CD4-positive, CD25-positive, alpha-beta regulatory T cell (primary cell): Measurements from ENCODE around the gene SS18L1. TPM values are rescaled to one million over a fixed set of nuclear protein-coding genes. Genes with fewer than 3 reads are reported as not detected.

Source experiments
- ATAC-seq, 2 donors: fragments of 150-1000 bp; cut with Tn5 transposase; one replicate each; pipeline ENCODE4 v1.10.0; 2021; ENCODE audit warnings: low read depth in 2 of 2, moderate number of reproducible peaks in 2 of 2, moderate library complexity in 1 of 2
- DNase-seq, 3 donors: peaks; one replicate each; pipeline versions ENCODE4 v3.0.0 to v3.0.0-alpha.2; 2012 to 2022; ENCODE audit warnings: mixed read lengths in 1 of 3
- H3K27ac ChIP-seq: one replicate; pipeline ENCODE4 v1.7.0; 2013; ENCODE audit warnings: mild to moderate bottlenecking, low read length; ENCODE audit not compliant: insufficient read depth, poor library complexity, severe bottlenecking
- H3K27me3 ChIP-seq: one replicate; pipeline ENCODE4 v1.7.0; 2013; ENCODE audit warnings: low read length; ENCODE audit not compliant: control insufficient read depth, insufficient read depth
- H3K36me3 ChIP-seq: one replicate; pipeline ENCODE4 v1.7.0; 2013; ENCODE audit warnings: mild to moderate bottlenecking, low read length, moderate library complexity; ENCODE audit not compliant: control insufficient read depth, insufficient read depth
- H3K4me1 ChIP-seq: 2 replicates; pipeline ENCODE4 v1.7.0; 2013; ENCODE audit warnings: mild to moderate bottlenecking, low read length; ENCODE audit not compliant: insufficient read depth, control insufficient read depth, poor library complexity, severe bottlenecking
- H3K4me3 ChIP-seq: one replicate; pipeline ENCODE4 v1.7.0; 2013; ENCODE audit warnings: low read depth, mild to moderate bottlenecking, low read length, moderate library complexity
- H3K9me3 ChIP-seq, 2 experiments: 1 replicate in 1 of 2; 2 replicates in 1 of 2; pipeline ENCODE4 v1.7.0; 2013; ENCODE audit warnings: low read length in 2 of 2, mild to moderate bottlenecking in 1 of 2, moderate library complexity in 1 of 2; ENCODE audit not compliant: control insufficient read depth in 2 of 2
- H3K27ac Mint-ChIP-seq, 3 donors: one replicate each; pipeline ENCODE4 v1.8.0; 2020 to 2022; ENCODE audit warnings: mild to moderate bottlenecking in 3 of 3, mixed read lengths in 3 of 3, moderate library complexity in 2 of 3
- H3K27me3 Mint-ChIP-seq: one replicate; pipeline ENCODE4 v1.8.0; 2022; ENCODE audit warnings: mild to moderate bottlenecking, mixed read lengths
- H3K36me3 Mint-ChIP-seq: one replicate; pipeline ENCODE4 v1.8.0; 2020; ENCODE audit warnings: mixed read lengths
- H3K4me1 Mint-ChIP-seq, 4 donors: one replicate each; pipeline ENCODE4 v1.8.0; 2020 to 2022; ENCODE audit warnings: mixed read lengths in 4 of 4, mild to moderate bottlenecking in 1 of 4
- H3K4me3 Mint-ChIP-seq, 4 donors: one replicate each; pipeline ENCODE4 v1.8.0; 2020 to 2022; ENCODE audit warnings: mild to moderate bottlenecking in 4 of 4, mixed read lengths in 4 of 4, moderate library complexity in 3 of 4
- H3K9me3 Mint-ChIP-seq, 7 donors: one replicate each; pipeline ENCODE4 v1.8.0; 2020 to 2022; ENCODE audit warnings: mixed read lengths in 7 of 7, mild to moderate bottlenecking in 3 of 7, moderate library complexity in 2 of 7
- polyA plus RNA-seq, 4 donors: library from polyadenylated mRNA; unstranded; fragments of 300-500 nt; fragmentation: Illumina TruSeq; gene quantifications; one replicate each; pipeline ENCODE4 v1.2.3, GENCODE V29; 2021
- total RNA-seq: library from RNA; stranded (reverse); gene quantifications from one replicate; pipeline ENCODE4 v1.2.3, GENCODE V29; 2022

SS18L1 gene
- total and polyA plus RNA-seq, 5 donors from 2014 or later = 0.39 to 21.0 (median 0.81) TPM

GRCh38 chr20:62141043-62141396 is 2.5 kb upstream of the SS18L1 start:
- Mint-ChIP-seq H3K4me1 (peaks cover 5 to 64% (median 48%) of the 10 kb centered on the region in 4 donors), H3K9me3 (no peaks in the 10 kb centered on the region), H3K4me3 (peak overlapping the region; percentile 83 to 98 (median 94)), H3K36me3 (peaks cover 29% of the 10 kb centered on the region), H3K27me3 (peaks cover 5% of the 10 kb centered on the region), H3K27ac (peak overlapping the region; percentile 60 to 96 (median 94))
- H3K27me3 ChIP-seq = no peaks in the 10 kb centered on the region
- H3K4me1 ChIP-seq = peaks cover 38% of the 10 kb centered on the region
- peaks cover 48% of the 10 kb centered on the region for H3K36me3 ChIP-seq
- peak overlapping the region; percentile 78 for H3K27ac ChIP-seq
- ATAC-seq (no peak), DNase-seq (no peak)
- peak overlapping the region; percentile 89 for H3K4me3 ChIP-seq
- no peaks in the 10 kb centered on the region for H3K9me3 ChIP-seq

GRCh38 chr20:62141397-62142251 is 1.9 kb upstream of the SS18L1 start:
- H3K4me3 Mint-ChIP-seq = peak overlapping the region; percentile 83 to 98 (median 94)
- Histone ChIP-seq H3K27me3 (no peaks in the 10 kb centered on the region), H3K9me3 (no peaks in the 10 kb centered on the region), H3K27ac (peak overlapping the region; percentile 78), H3K36me3 (peaks cover 42% of the 10 kb centered on the region), H3K4me3 (peak overlapping the region; percentile 89), H3K4me1 (peaks cover 38% of the 10 kb centered on the region)
- peak overlapping the region; percentile 88 to 96 (median 94) for H3K27ac Mint-ChIP-seq
- H3K9me3 Mint-ChIP-seq = no peaks in the 10 kb centered on the region
- H3K27me3 Mint-ChIP-seq = peaks cover 5% of the 10 kb centered on the region
- DNase-seq (peak in 2 of 3 donors; percentile 21 to 46), ATAC-seq (no peak)
- H3K4me1 Mint-ChIP-seq = peaks cover 4 to 65% (median 48%) of the 10 kb centered on the region in 4 donors
- H3K36me3 Mint-ChIP-seq = peaks cover 27% of the 10 kb centered on the region

- H3K27me3 Mint-ChIP-seq = peaks cover 5% of the 10 kb centered on the region
- Histone ChIP-seq H3K4me1 (peaks cover 38% of the 10 kb centered on the region), H3K36me3 (peaks cover 34% of the 10 kb centered on the region), H3K27me3 (no peaks in the 10 kb centered on the region), H3K4me3 (peak overlapping the region; percentile 89), H3K27ac (peak overlapping the region; percentile 78), H3K9me3 (no peaks in the 10 kb centered on the region)
- H3K9me3 Mint-ChIP-seq = no peaks in the 10 kb centered on the region
- ATAC-seq (peak; percentile 19 to 21), DNase-seq (peak in 1 of 3 donors; percentile 24)
- peak overlapping the region; percentile 88 to 96 (median 94) for H3K27ac Mint-ChIP-seq
- H3K4me1 Mint-ChIP-seq = peaks cover 0 to 67% (median 44%) of the 10 kb centered on the region in 4 donors
- peaks cover 19% of the 10 kb centered on the region for H3K36me3 Mint-ChIP-seq
- H3K4me3 Mint-ChIP-seq = peak overlapping the region; percentile 83 to 98 (median 94)
These were observed 1.1 kb upstream of the SS18L1 start for GRCh38 chr20:62142252-62143080.

GRCh38 chr20:62143957-62144825 is 622 bp downstream of the SS18L1 start:
- H3K36me3 ChIP-seq = peaks cover 17% of the 10 kb centered on the region
- Mint-ChIP-seq H3K27me3 (peaks cover 5% of the 10 kb centered on the region), H3K36me3 (peaks cover 7% of the 10 kb centered on the region), H3K27ac (peak overlapping the region; percentile 52 to 74 (median 59)), H3K9me3 (no peaks in the 10 kb centered on the region), H3K4me3 (peak overlapping the region; percentile 87 to 95 (median 92)), H3K4me1 (peaks cover 0 to 60% (median 38%) of the 10 kb centered on the region in 4 donors)
- H3K27me3 ChIP-seq = no peaks in the 10 kb centered on the region
- H3K4me3 ChIP-seq = peak overlapping the region; percentile 84
- H3K4me1 ChIP-seq = peaks cover 38% of the 10 kb centered on the region
- H3K9me3 ChIP-seq = no peaks in the 10 kb centered on the region
- ATAC-seq (no peak), DNase-seq (peak; percentile 22 to 66 (median 33))
- H3K27ac ChIP-seq = peak overlapping the region; percentile 78

GRCh38 chr20:62145688-62146018 is 2.1 kb downstream of the SS18L1 start:
- Mint-ChIP-seq H3K27me3 (peaks cover 5% of the 10 kb centered on the region), H3K4me1 (peaks cover 0 to 52% (median 35%) of the 10 kb centered on the region in 4 donors), H3K36me3 (no peaks in the 10 kb centered on the region), H3K4me3 (peak overlapping the region; percentile 87 to 95 (median 92)), H3K9me3 (no peaks in the 10 kb centered on the region), H3K27ac (no peak overlapping the region)
- H3K27ac ChIP-seq = no peak overlapping the region
- peaks cover 31% of the 10 kb centered on the region for H3K4me1 ChIP-seq
- peaks cover 2% of the 10 kb centered on the region for H3K36me3 ChIP-seq
- no peaks in the 10 kb centered on the region for H3K9me3 ChIP-seq
- no peaks in the 10 kb centered on the region for H3K27me3 ChIP-seq
- DNase-seq = no peak
- H3K4me3 ChIP-seq = no peak overlapping the region
- no peak for ATAC-seq

- Histone ChIP-seq H3K27ac (no peak overlapping the region), H3K27me3 (no peaks in the 10 kb centered on the region), H3K36me3 (no peaks in the 10 kb centered on the region), H3K4me3 (no peak overlapping the region), H3K4me1 (peaks cover 26% of the 10 kb centered on the region), H3K9me3 (no peaks in the 10 kb centered on the region)
- Mint-ChIP-seq H3K27me3 (peaks cover 5% of the 10 kb centered on the region), H3K4me1 (peaks cover 0 to 49% (median 31%) of the 10 kb centered on the region in 4 donors), H3K9me3 (no peaks in the 10 kb centered on the region), H3K36me3 (no peaks in the 10 kb centered on the region), H3K4me3 (peak overlapping the region; percentile 0 to 94 (median 88)), H3K27ac (no peak overlapping the region)
- DNase-seq = no peak
- ATAC-seq = no peak
These were observed 2.6 kb downstream of the SS18L1 start for GRCh38 chr20:62146019-62146755.
